Measurements from ENCODE around the gene DPY19L3. TPM values are rescaled to one million over a fixed set of nuclear protein-coding genes. Genes with fewer than 3 reads are reported as not detected.
A peak's percentile ranks its signal among the peaks of the same experiment; 100 is the strongest.

The DPY19L3 gene
- total RNA-seq, 1 donor from 2014 or later: 115 TPM

- Histone ChIP-seq H3K36me3 (peaks cover 0 to 13% of the 10 kb centered on the region in 2 donors), H3K27ac (peak overlapping the region; percentile 99 to 100), H3K27me3 (no peaks in the 10 kb centered on the region), H3K9me3 (no peaks in the 10 kb centered on the region), H3K4me3 (peak overlapping the region; percentile 93 to 94), H3K4me1 (peaks cover 0 to 14% of the 10 kb centered on the region in 2 donors)
- DNase-seq (ENCODE audit: low spot score in 2 of 2): peak in 1 of 2 donors; percentile 88
- TF ChIP-seq CTCF (IDR thresholded peaks at IDR 0.05): no peak
- intact Hi-C loops (cut with DNase I): loop anchor here (1.0 to 5.0 kb wide), 5 partner anchors 33 to 272 kb away; partner anchors contain the start of genes ANKRD27, PDCD5, RGS9BP and ZNF507
Observed at GRCh38 chr19:32404933-32405430, 588 bp upstream of the DPY19L3 start.

DNA sequence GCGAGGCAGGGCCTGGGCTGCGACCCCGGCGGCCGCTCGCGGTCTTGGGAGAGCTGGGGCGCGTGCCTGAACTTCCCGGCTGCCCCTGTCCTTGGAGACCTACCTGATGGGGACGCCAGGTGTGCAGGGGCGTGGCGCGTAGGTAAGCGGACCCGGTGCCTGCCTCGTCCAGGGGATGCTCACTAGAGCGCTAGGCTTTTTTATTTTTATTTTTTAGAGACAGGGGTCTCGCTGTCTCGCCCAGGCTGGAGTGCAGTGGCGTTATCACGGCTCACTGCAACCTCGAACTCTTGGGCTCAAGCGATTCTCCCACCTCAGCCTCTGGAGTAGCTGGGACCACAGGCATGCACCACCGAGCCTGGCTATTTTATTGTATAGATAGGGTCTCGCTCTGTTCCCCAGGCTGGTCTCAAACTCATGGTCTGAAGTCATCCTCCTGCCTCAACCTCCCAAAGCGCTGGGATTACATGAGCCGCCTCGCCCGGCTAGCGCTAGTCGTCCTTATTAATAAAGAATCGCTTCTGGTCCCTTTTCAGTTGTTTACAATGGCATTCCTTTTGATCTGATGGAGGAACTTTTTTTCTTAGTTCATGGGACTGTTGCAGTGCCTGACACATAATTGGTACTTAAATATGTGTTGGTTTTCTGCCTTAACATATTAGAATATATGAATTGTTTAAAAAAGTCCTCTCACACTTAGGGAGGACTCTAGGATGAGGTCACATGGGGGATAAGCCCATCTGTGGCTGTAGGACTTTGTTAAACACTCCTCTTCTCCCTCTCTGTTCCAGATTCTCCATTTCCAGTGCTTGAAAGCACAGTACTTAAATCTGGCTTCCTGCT, 812 bp downstream of the DPY19L3 start:
- DNase-seq (ENCODE audit: low spot score in 2 of 2): no peak
- Histone ChIP-seq H3K36me3 (peaks cover 0 to 27% of the 10 kb centered on the region in 2 donors), H3K9me3 (no peaks in the 10 kb centered on the region), H3K4me3 (peak overlapping the region; percentile 93 to 94), H3K27me3 (no peaks in the 10 kb centered on the region), H3K27ac (peak overlapping the region; percentile 99 to 100), H3K4me1 (peaks cover 0 to 14% of the 10 kb centered on the region in 2 donors)
- intact Hi-C loops (cut with DNase I): loop anchor here (2.0 to 5.0 kb wide), 3 partner anchors 34 to 770 kb away; partner anchors contain the start of genes ANKRD27 and RGS9BP
- peak in 1 of 3 experiments; percentile 4 for TF ChIP-seq CTCF (IDR thresholded peaks at IDR 0.05)

DNA sequence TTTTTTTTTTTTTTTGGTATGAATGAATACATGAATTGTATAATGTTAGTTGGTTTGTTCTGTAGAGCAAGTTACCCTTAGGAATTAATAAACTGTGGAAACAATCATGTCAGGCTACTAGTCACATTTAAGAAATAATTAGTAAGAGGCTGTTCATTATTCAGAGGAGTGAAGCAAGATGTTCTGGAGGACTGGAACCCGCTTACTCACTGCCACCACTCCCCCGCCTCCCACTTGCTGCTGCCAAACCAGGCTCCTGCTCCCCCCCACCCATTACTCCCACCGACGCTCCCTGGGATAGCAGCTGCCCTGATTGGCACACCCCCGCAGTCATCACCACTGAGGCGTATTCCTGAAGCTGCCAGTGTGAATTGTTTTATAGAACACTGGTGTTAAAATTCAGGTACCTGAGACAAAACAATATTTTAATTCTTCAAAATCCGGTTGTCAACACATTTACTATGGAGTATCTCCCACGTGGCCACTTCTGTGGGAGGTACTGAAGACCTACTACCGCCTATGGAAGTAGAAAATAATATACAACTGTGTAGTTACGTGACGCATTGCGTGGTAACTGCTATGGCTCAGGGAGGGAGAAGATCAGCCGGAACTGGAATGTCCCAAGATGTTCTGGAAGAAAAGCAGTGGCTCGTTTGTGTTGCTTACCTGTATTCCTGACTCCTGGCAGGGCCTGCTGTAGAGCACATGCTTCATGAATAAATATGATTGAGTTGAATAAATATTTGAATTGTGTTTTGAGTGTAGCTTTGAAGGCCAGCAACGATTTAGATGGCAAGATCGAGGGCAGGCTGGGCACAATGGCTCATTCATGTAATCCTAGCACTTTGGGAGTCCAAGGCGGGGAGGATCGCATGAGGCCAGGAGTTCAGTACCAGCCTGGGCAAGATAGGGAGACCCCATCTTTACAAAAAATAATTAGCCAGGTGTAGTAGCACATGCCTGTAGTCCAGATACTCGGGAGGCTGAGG, 1.7 kb downstream of the DPY19L3 start:
- peak overlapping the region; percentile 93 to 94 for H3K4me3 ChIP-seq
- DNase-seq (ENCODE audit: low spot score in 2 of 2): peak in 1 of 2 donors; percentile 74
- H3K4me1 ChIP-seq: peaks cover 0 to 14% of the 10 kb centered on the region in 2 donors
- H3K27ac ChIP-seq: peak overlapping the region; percentile 99 to 100
- H3K36me3 ChIP-seq: peaks cover 6 to 36% of the 10 kb centered on the region in 2 donors
- H3K27me3 ChIP-seq: no peaks in the 10 kb centered on the region
- intact Hi-C loops (cut with DNase I): loop anchor here (2.0 to 5.0 kb wide), 3 partner anchors 35 to 770 kb away; partner anchors contain the start of genes ANKRD27 and RGS9BP
- H3K9me3 ChIP-seq: no peaks in the 10 kb centered on the region
- TF ChIP-seq CTCF (IDR thresholded peaks at IDR 0.05): no peak

- Histone ChIP-seq H3K27ac (no peak overlapping the region), H3K27me3 (no peaks in the 10 kb centered on the region), H3K4me3 (no peak overlapping the region), H3K4me1 (no peaks in the 10 kb centered on the region), H3K9me3 (no peaks in the 10 kb centered on the region), H3K36me3 (peaks cover 6 to 45% of the 10 kb centered on the region in 2 donors)
- intact Hi-C loops (cut with DNase I): no loop called here
- DNase-seq (ENCODE audit: low spot score in 2 of 2): no peak
- no peak for TF ChIP-seq CTCF (IDR thresholded peaks at IDR 0.05)
Observed at GRCh38 chr19:32415246-32415645, 9.7 kb downstream of the DPY19L3 start.

DNA sequence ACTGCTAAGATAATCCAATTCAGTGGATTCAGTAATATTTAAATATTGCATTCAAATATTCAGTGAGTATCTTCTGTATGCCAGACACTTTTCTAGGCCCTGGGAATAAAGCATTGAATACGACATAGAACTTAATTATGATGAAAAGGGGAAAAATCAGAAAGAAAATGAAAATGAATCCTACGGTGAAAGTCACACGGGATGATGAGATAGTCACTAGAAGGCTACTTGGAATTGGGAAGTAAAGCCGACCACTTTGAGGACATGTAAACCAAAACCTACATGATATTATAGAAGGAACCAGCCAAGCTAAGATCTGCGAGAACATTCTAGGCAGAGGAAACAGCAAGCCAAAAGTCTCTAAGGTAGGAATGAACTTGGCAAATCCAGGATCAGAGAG, 10.1 kb downstream of the DPY19L3 start:
- no peak for DNase-seq (ENCODE audit: low spot score in 2 of 2)
- no peak for TF ChIP-seq CTCF (IDR thresholded peaks at IDR 0.05)
- H3K4me3 ChIP-seq: no peak overlapping the region
- intact Hi-C loops (cut with DNase I): no loop called here
- H3K27me3 ChIP-seq: no peaks in the 10 kb centered on the region
- H3K4me1 ChIP-seq: no peaks in the 10 kb centered on the region
- peaks cover 6 to 40% of the 10 kb centered on the region in 2 donors for H3K36me3 ChIP-seq
- H3K9me3 ChIP-seq: no peaks in the 10 kb centered on the region
- H3K27ac ChIP-seq: no peak overlapping the region

Measured in ascending aorta (tissue), 2 donors.